A172 (cell line): ENCODE data around the gene MMP8. TPM values are rescaled to one million over a fixed set of nuclear protein-coding genes. Genes with fewer than 3 reads are reported as not detected.

Experiments
- DNase-seq: peaks from one replicate; pipeline ENCODE4 v3.0.0-alpha.2; 2015; ENCODE audit warnings: low spot score
- total RNA-seq: library from RNA; depleted of rRNA; stranded (reverse); fragments of >200 nt; shearing (Covaris generic); gene quantifications from 2 replicates; pipeline ENCODE4 v1.2.3, GENCODE V29; 2014

MMP8 gene
- total RNA-seq, 1 experiment from 2014 or later, result not detected

DNA sequence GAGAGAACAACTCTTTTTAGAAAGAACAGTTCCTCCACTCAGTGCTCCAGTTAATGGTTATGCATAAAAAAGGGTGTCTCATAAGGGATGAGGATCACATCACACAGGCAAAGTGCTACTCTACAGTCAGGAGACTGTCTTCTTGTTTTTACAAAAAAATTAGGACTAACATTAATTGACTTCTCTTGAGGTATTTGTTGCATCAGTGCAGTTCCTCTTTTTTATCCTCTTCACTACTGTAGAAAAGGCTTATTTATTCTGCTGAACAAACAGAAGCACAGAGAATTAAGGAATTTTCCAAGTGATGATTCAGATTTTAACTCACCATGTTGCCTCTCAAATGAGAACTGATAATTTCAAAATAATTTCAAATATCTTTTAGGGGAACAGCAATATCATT lies 1.9 kb downstream of the MMP8 start:
- no peak for DNase-seq

DNA sequence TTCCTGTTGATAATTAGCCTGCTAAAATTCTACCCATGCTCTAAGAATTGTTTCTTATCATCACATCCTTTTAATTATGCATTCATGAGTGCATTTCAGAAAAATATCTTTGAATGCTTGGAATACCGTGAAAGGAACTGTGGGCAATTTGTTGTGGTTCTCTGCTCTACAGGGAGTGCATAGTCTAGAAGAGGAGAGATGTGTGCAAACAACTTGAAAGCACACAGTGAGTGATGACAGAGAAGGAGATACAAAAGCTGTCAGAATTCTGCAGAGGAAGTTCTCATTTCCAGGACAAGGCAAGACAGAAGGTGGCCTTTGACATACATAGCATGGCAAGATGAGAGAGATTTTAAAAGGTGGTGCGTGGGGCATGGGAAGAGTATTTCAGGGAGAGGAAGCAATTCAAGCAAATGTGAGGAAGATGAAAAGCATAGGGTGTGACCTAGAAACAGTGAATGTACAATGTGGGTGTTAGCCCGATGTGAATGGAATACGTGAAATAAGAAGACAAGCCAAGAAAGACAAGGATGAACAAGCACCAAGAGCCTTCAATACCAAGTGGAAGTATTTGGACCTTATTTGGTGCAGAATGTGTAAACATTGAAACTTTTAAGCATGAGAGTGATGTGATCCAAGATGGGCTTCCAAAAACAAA lies 5.0 kb downstream of the MMP8 start:
- DNase-seq, result no peak

DNA sequence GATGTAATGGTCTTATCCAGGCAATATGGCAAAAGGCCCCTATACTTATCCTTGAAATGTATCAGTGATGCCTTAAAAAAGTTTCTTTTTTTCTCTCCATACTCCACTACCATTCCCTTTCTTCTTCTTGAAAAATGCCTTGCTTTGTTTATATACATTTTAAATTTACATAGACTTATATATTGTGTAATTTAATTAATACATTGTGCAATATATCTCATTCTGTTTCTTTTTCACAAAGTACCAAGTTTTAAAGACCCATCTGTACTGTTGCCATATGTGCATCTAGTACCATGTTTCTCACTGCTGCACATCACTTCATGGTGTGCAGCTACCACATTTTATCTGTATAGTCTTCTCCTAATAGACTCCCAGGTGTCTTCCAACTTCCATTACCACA lies 7.5 kb downstream of the MMP8 start:
- DNase-seq, result no peak

DNA sequence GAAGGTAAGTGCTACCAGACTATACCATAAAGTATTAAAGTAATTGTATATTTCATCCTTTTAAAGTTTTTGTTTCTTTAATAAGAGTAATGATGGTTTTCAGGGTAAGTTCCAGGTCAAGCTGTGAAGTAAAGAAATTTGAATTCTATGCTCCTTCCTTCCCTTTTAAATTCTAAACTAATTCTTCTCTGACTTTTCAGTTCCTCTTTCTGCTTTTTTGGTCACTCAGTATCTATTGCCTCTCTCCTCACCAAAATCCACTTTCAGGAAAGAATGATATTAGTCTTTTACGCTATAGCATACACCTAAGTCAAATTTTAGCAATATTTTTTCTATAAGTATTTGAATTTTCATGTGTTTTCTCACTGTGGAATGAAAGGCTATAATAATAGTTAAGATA lies 8.2 kb downstream of the MMP8 start:
- DNase-seq, result no peak

DNA sequence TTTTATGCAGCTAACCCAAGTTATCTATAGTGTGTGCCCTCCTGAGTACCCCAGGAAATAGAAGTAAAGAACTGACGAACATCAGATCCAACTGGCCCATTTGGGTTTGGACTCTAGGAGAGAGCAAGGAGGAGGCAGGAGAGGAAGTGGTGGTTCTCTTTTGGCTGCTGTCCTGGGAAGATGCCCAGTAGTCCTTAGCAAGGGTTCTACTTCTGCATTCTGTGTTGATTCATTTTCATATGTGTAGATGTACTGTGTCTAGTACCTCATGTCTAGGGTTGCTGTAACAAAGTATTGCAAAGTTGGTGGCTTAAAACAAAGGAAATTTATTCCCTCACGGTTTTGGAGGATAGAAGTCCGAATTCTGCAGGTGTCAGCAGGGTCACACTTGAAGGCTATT lies 12.6 kb downstream of the MMP8 start:
- DNase-seq, result no peak

- no peak for DNase-seq
Observed at GRCh38 chr11:102709201-102709945, 15.4 kb downstream of the MMP8 start.

- DNase-seq, result no peak
Observed at GRCh38 chr11:102708654-102709053, 16.1 kb downstream of the MMP8 start.

- no peak for DNase-seq
Observed at GRCh38 chr11:102705626-102706025, 19.1 kb downstream of the MMP8 start, which contains the start of gene MMP27. TSS of gene MMP27 (minus strand) at chr11:102705769. CDS start at chr11:102705714, 55 bp downstream.

GRCh38 chr11:102704841-102705240 lies 19.9 kb downstream of the MMP8 start:
- DNase-seq, result no peak

- no peak for DNase-seq
Observed at GRCh38 chr11:102703826-102704493, 20.8 kb downstream of the MMP8 start.

- no peak for DNase-seq
Observed at GRCh38 chr11:102695201-102695600, 29.6 kb downstream of the MMP8 start.

DNA sequence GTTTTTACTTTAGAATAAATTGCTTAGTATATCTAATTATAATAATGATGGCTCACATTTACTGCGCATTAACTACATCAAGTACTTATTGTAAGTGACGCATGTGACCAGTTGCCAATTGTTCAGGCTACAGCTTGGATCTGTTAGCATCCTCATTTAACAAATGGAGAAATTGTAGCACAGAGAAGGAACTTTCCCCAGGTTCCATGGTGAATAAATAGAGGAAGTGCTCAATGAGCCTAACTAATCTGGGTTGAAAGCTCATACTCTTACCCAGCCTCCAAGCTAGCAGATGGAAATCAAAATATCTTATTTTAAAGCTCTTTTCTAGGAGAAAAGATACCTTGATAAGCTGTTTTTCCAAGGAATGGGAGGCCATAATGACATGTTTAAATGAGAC lies 39.0 kb downstream of the MMP8 start:
- no peak for DNase-seq

DNA sequence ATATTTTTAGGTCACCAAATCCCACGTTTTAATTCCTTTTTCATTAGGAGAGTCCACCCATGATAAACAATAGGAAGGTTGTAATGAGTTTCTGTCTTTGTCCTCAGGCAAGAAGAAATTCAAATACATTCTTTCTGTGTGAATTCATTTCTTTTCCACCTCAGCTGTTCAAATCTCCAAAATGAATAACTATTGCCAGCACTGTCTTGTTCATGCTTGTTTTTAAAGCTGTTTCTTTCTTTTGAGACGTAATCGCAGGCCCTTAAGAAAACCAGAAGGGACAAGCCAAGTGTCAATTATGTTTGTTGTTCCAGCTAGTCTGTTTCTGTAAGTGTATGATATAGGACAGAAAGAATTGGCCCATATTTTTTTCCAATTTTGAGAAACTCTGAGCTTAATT lies 39.4 kb downstream of the MMP8 start:
- no peak for DNase-seq

DNA sequence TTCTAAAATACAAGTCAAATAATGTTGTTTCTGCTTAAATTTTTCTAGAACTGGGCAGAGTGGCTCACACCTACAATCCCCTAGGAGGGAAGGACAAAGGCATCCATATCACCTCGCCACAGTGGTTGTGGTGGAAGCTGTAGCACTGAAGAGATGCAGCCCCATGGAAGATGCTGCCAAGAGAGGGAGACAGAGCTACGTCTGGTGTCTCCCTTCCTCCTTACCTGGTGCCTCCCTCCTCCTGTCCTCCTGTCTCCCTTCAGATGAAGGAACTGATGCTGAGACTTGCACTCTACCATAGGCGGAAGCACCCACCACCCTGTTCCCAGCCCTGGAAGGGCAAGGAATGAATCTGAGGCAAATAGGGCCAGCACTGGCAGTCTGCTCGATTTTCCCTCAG lies 41.5 kb downstream of the MMP8 start:
- no peak for DNase-seq

DNA sequence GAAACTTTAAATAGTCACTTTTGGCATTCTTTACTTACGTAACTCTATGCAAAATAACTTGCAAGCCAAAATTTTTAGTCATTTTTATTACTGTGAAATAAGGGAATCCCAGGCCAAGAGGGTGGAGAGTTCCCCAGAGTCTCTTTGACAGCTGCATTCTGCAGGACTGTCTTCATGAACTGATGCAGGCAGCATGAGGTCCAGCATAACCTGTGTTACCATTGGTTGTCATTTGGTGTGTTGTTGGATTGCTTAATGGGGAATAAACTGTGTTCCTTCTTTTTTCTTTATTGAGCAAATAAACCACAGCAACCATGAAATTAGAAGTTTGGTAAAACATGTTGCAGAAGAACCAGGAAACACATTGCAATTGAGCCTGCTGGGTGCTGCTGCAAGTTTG lies 43.8 kb downstream of the MMP8 start:
- DNase-seq, result no peak

GRCh38 chr11:102678022-102678421 lies 46.7 kb downstream of the MMP8 start:
- no peak for DNase-seq

GRCh38 chr11:102676084-102676483 lies 48.7 kb downstream of the MMP8 start:
- DNase-seq, result no peak

DNA sequence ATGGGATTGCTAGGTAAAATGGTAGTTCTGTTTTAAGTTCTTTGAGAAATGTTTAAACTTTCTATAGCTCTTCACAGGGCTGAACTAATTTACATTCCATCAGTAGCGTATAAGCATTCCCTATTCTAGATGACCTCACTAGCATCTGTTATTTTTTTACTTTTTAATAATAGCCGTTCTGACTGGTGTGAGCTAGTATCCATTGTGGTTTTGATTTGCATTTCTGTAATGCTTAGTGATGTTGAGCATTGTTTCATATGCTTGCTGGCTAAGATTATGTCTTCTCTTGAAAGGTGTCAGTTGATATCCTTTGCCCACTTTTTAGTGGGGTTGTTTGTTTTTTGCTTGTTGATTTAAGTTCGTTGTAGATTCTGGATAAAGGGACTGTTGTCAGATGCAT lies 55.1 kb downstream of the MMP8 start:
- DNase-seq, result no peak

- DNase-seq, result peak; percentile 13
Observed at GRCh38 chr11:102666331-102666957, 58.3 kb downstream of the MMP8 start.

DNA sequence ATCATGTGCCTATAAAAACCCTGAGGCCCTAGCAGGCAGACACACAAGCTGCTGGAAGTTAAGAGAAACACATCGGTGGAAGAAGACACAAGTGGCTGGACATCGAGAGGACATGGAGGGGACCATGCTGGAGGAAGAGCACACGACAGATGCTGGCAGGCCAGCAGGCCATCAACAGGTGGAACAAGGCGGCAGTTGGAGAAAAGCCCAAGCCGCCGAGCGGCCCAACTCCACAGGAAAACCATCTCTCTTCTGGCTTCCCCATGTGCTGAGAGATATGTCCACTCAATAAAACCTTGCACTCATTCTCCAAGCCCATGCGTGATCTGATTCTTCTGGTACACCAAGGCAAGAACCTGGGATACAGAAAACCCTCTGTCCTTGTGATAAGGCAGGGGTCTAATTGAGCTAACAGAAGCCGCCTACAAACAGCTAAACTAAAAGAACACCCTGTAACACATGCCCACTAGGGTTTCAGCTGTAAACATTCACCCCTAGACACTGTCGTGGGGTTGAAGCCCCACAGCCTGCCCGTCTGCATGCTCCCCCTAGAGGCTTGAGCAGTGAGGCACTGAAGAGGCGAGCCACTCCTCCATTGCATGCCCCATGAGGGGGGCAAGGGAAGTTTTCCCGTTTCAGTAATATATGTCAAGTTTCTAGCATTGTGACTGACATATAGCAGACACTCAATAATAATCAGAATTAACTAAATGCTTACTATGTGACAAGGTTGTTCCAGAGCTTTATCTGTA lies 60.6 kb downstream of the MMP8 start:
- DNase-seq, result no peak

- DNase-seq, result no peak
Observed at GRCh38 chr11:102662607-102663006, 62.1 kb downstream of the MMP8 start.
